ENCODE data around the gene GSTM5.
A peak's percentile ranks its signal among the peaks of the same experiment; 100 is the strongest.
"Not testable (repeated sequence)": the region's sequence is repeated elsewhere in the genome, so short reads cannot be mapped to it uniquely, and the experiment has no call there.

The GSTM5 gene

GRCh38 chr1:109761227-109762038, 49.4 kb downstream of the GSTM5 start:
- DNase-seq (ENCODE audit: low spot score), result no peak

- DNase-seq (ENCODE audit: low spot score), result no peak
Measured at GRCh38 chr1:109762039-109762585, 50.1 kb downstream of the GSTM5 start.

GRCh38 chr1:109762821-109763645, 51.0 kb downstream of the GSTM5 start:
- DNase-seq (ENCODE audit: low spot score), result peak; percentile 40

- DNase-seq (ENCODE audit: low spot score), result no peak
Measured at GRCh38 chr1:109763646-109764415, 51.8 kb downstream of the GSTM5 start, which contains the start of gene EPS8L3. Gene EPS8L3 (minus strand): TSS chr1:109763923. CDS start chr1:109761749, 2,174 bp downstream.

- no peak for DNase-seq (ENCODE audit: low spot score)
Measured at GRCh38 chr1:109764561-109765482, 52.8 kb downstream of the GSTM5 start.

- no peak for DNase-seq (ENCODE audit: low spot score)
Measured at GRCh38 chr1:109765483-109765815, 53.4 kb downstream of the GSTM5 start.

GRCh38 chr1:109765896-109766615, 54.0 kb downstream of the GSTM5 start:
- DNase-seq (ENCODE audit: low spot score), result no peak

- not testable (repeated sequence) for DNase-seq (ENCODE audit: low spot score)
Measured at GRCh38 chr1:109766991-109767636, 55.1 kb downstream of the GSTM5 start.
